ENCODE results near the gene XXYLT1.
"Not testable (repeated sequence)": the region's sequence is repeated elsewhere in the genome, so short reads cannot be mapped to it uniquely, and the experiment has no call there.

DNA sequence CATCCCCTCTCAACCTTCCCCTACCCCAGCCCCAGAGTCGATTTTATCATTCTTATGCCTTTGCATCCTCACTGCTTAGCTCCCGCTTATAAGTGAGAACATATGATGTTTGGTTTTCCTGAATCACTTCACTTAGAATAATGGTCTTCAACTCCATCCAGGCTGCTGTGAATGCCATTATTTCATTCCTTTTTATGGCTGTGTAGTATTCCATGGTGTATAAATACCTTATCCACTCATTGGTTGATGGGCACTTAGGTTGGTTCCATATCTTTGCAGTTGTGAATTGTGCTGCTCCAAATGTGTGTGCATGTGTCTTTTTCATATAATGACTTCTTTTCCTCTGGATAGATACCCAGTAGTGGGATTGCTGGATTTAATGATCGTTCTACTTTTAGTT is 233.4 kb downstream of the XXYLT1 start:
- TF ChIP-seq, protein P1, sequence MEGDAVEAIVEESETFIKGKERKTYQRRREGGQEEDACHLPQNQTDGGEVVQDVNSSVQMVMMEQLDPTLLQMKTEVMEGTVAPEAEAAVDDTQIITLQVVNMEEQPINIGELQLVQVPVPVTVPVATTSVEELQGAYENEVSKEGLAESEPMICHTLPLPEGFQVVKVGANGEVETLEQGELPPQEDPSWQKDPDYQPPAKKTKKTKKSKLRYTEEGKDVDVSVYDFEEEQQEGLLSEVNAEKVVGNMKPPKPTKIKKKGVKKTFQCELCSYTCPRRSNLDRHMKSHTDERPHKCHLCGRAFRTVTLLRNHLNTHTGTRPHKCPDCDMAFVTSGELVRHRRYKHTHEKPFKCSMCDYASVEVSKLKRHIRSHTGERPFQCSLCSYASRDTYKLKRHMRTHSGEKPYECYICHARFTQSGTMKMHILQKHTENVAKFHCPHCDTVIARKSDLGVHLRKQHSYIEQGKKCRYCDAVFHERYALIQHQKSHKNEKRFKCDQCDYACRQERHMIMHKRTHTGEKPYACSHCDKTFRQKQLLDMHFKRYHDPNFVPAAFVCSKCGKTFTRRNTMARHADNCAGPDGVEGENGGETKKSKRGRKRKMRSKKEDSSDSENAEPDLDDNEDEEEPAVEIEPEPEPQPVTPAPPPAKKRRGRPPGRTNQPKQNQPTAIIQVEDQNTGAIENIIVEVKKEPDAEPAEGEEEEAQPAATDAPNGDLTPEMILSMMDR (IDR thresholded peaks at IDR 0.05 in 2 of 3, conservative IDR thresholded peaks at IDR 0.05 in 1 of 3; ENCODE audit: borderline replicate concordance in 1 of 3, insufficient read depth in 1 of 3, low read depth in 2 of 3, low read length in 2 of 3), result not testable (repeated sequence)
- TF ChIP-seq YY1 (IDR thresholded peaks at IDR 0.05; ENCODE audit: extremely low read depth, insufficient replicate concordance, low read depth, low read length); POLR2A (IDR thresholded peaks at IDR 0.05; ENCODE audit: borderline replicate concordance, extremely low read depth, insufficient read depth, insufficient read length); TCF7L2 (IDR thresholded peaks at IDR 0.05; ENCODE audit: borderline replicate concordance, extremely low read depth, insufficient read depth, insufficient read length); EGR1 (IDR thresholded peaks at IDR 0.05; ENCODE audit: low read depth); ZNF274 (IDR thresholded peaks at IDR 0.05; ENCODE audit: low read depth, low read length); POLR2AphosphoS5 (IDR thresholded peaks at IDR 0.05; ENCODE audit: low read depth, low read length); CBX3 (IDR thresholded peaks at IDR 0.05; ENCODE audit: low read depth); EZH2 (IDR thresholded peaks at IDR 0.05); SP1 (IDR thresholded peaks at IDR 0.05; ENCODE audit: low read depth); ELF1 (IDR thresholded peaks at IDR 0.05; ENCODE audit: borderline replicate concordance, low read depth); SRF (IDR thresholded peaks at IDR 0.05; ENCODE audit: low read depth): not testable (repeated sequence)

All from HCT116 (cell line).